OCI-LY1 (cell line): ENCODE results near the gene VARS1.

ENCODE experiments used
- H2AFZ ChIP-seq: fragments of 200-600 bp; sonication (generic), shearing (Covaris generic); 2 replicates; pipeline ENCODE4 v1.6.0; 2014; ENCODE audit warnings: antibody characterized with exemption, mild to moderate bottlenecking, low read length
- H3F3A ChIP-seq: fragments of 200-600 bp; sonication (generic), shearing (Covaris generic); 2 replicates; pipeline ENCODE4 v1.6.0; 2014; ENCODE audit warnings: mild to moderate bottlenecking, antibody characterized with exemption, low read length, moderate library complexity; ENCODE audit not compliant: insufficient read depth
- H3K27ac ChIP-seq: fragments of 200-600 bp; sonication (generic); 2 replicates; pipeline ENCODE4 v1.5.1; 2014; ENCODE audit warnings: low read length, mixed run types, mild to moderate bottlenecking, low read depth; ENCODE audit not compliant: poor library complexity, severe bottlenecking
- H3K27me3 ChIP-seq: fragments of 200-600 bp; sonication (generic); 2 replicates; pipeline ENCODE4 v1.6.0; 2014; ENCODE audit warnings: antibody characterized with exemption, mild to moderate bottlenecking, low read length, moderate library complexity; ENCODE audit not compliant: insufficient read depth
- H3K36me3 ChIP-seq: fragments of 200-600 bp; sonication (generic); 2 replicates; pipeline ENCODE4 v1.6.1; 2014; ENCODE audit warnings: mild to moderate bottlenecking, antibody characterized with exemption, low read length, moderate library complexity, mixed read lengths; ENCODE audit not compliant: insufficient read depth
- H3K4me1 ChIP-seq: fragments of 200-600 bp; sonication (generic); 2 replicates; pipeline ENCODE4 v1.5.1; 2014; ENCODE audit warnings: mild to moderate bottlenecking, low read length, moderate library complexity; ENCODE audit not compliant: insufficient read depth, severe bottlenecking
- H3K4me2 ChIP-seq: fragments of 200-600 bp; sonication (generic), shearing (Covaris generic); 2 replicates; pipeline ENCODE4 v1.6.1; 2014; ENCODE audit warnings: low read length
- H3K4me3 ChIP-seq: fragments of 200-600 bp; sonication (generic); 2 replicates; pipeline ENCODE4 v1.5.1; 2014; ENCODE audit warnings: low read length, low read depth, mild to moderate bottlenecking, mixed read lengths; ENCODE audit not compliant: poor library complexity, severe bottlenecking
- H3K79me2 ChIP-seq: fragments of 200-600 bp; shearing (Covaris generic); 2 replicates; pipeline ENCODE4 v1.6.1; 2016; ENCODE audit warnings: mixed run types, low read length, mixed read lengths; ENCODE audit not compliant: insufficient read depth
- H3K9ac ChIP-seq: fragments of 200-600 bp; sonication (generic), shearing (Covaris generic); 2 replicates; pipeline ENCODE4 v1.6.1; 2014; ENCODE audit warnings: mild to moderate bottlenecking, low read length, mixed read lengths
- H3K9me2 ChIP-seq: fragments of 200-600 bp; sonication (generic), shearing (Covaris generic); 2 replicates; pipeline ENCODE4 v1.6.1; 2014; ENCODE audit warnings: low read depth, mild to moderate bottlenecking, low read length, mixed read lengths
- H3K9me3 ChIP-seq: fragments of 200-600 bp; shearing (Covaris generic); 2 replicates; pipeline ENCODE4 v1.6.1; 2014; ENCODE audit warnings: low read length, mixed read lengths
- H4K20me1 ChIP-seq: fragments of 200-600 bp; sonication (generic), shearing (Covaris generic); 2 replicates; pipeline ENCODE4 v1.6.0; 2016; ENCODE audit warnings: mild to moderate bottlenecking, low read length; ENCODE audit not compliant: insufficient read depth
- CTCF ChIP-seq: fragments of 200-600 bp; sonication (generic), shearing (Covaris generic); IDR thresholded peaks from 2 replicates; pipeline ENCODE4 v1.5.1; 2017; ENCODE audit warnings: mild to moderate bottlenecking, antibody characterized with exemption, low read length, moderate library complexity, mixed read lengths
- EZH2 ChIP-seq: fragments of 200-600 bp; sonication (generic), shearing (Covaris generic); IDR thresholded peaks from 2 replicates; pipeline ENCODE4 v1.8.0; 2017; ENCODE audit warnings: borderline replicate concordance, mixed run types, mild to moderate bottlenecking, antibody characterized with exemption, low read length, moderate library complexity, mixed read lengths

VARS1 gene

GRCh38 chr6:31792090-31792374 lies 3.5 kb downstream of the VARS1 start:
- no peaks in the 10 kb centered on the region for H3K9me2 ChIP-seq
- H3K27ac ChIP-seq: peak overlapping the region; percentile 25
- 0 out of 2 replicates have a peak, but pooled peaks cover 3% of the 10 kb centered on the region for H3F3A ChIP-seq
- H3K79me2 ChIP-seq: peaks cover 14% of the 10 kb centered on the region; the same call in 1 of the 2 replicates
- no peaks in the 10 kb centered on the region for H3K27me3 ChIP-seq
- no peak overlapping the region for H3K4me3 ChIP-seq
- no peak overlapping the region for H3K9ac ChIP-seq
- no peak overlapping the region for H3K4me2 ChIP-seq
- no peaks in the 10 kb centered on the region for H3K9me3 ChIP-seq
- TF ChIP-seq EZH2 (no peak), CTCF (no peak)
- H3K36me3 ChIP-seq: peaks cover 53% of the 10 kb centered on the region
- no peaks in the 10 kb centered on the region for H4K20me1 ChIP-seq
- H2AFZ ChIP-seq: no peak overlapping the region
- peaks cover 28% of the 10 kb centered on the region for H3K4me1 ChIP-seq

GRCh38 chr6:31791324-31792089 lies 4.0 kb downstream of the VARS1 start:
- Histone ChIP-seq H3K27me3 (no peaks in the 10 kb centered on the region), H3K4me3 (no peak overlapping the region), H3K36me3 (peaks cover 55% of the 10 kb centered on the region), H3K4me2 (no peak overlapping the region), H2AFZ (no peak overlapping the region), H3K9me3 (no peaks in the 10 kb centered on the region), H3K9ac (no peak overlapping the region), H3F3A (no peaks in the 10 kb centered on the region), H3K27ac (no peak overlapping the region), H3K79me2 (peaks cover 14% of the 10 kb centered on the region; the same call in 1 of the 2 replicates), H3K9me2 (no peaks in the 10 kb centered on the region), H3K4me1 (peaks cover 28% of the 10 kb centered on the region), H4K20me1 (no peaks in the 10 kb centered on the region)
- TF ChIP-seq CTCF (peak; percentile 64), EZH2 (no peak)

- TF ChIP-seq EZH2 (no peak), CTCF (no peak)
- Histone ChIP-seq H3K36me3 (peaks cover 90% of the 10 kb centered on the region), H3K9ac (no peak overlapping the region)
These were observed 10.1 kb downstream of the VARS1 start for GRCh38 chr6:31785475-31785874.

More at GRCh38 chr6:31785475-31785874, 10.1 kb downstream of the VARS1 start:
- Histone ChIP-seq H2AFZ (no peak overlapping the region), H3K27me3 (no peaks in the 10 kb centered on the region), H3K9me2 (no peaks in the 10 kb centered on the region), H3K4me1 (peaks cover 10% of the 10 kb centered on the region), H3K79me2 (no peaks in the 10 kb centered on the region; the same call in 1 of the 2 replicates), H3K4me3 (no peak overlapping the region), H3F3A (no peaks in the 10 kb centered on the region), H3K27ac (no peak overlapping the region), H4K20me1 (no peaks in the 10 kb centered on the region), H3K9me3 (no peaks in the 10 kb centered on the region), H3K4me2 (no peak overlapping the region)
